Motor neuron (in vitro differentiated cells): ENCODE results near the gene ZNF8. TPM values are rescaled to one million over a fixed set of nuclear protein-coding genes. Genes with fewer than 3 reads are reported as not detected.
A peak's percentile ranks its signal among the peaks of the same experiment; 100 is the strongest.
"Not testable (repeated sequence)": the region's sequence is repeated elsewhere in the genome, so short reads cannot be mapped to it uniquely, and the experiment has no call there.

Source experiments
- ATAC-seq, 8 experiments: fragments of 200-7000 bp; cut with Tn5 transposase; replicated peaks in 6 of 8; 2 replicates each; pipeline ENCODE4 v1.8.0; 2021; ENCODE audit warnings: mild to moderate bottlenecking in 8 of 8, moderate library complexity in 8 of 8
- H3K27ac ChIP-seq, 2 donors: fragments of 250-450 bp; sonication (Bioruptor Pico); 2 replicates each; pipeline ENCODE4 v1.9.0; 2021; ENCODE audit warnings: antibody characterized with exemption in 2 of 2, mild to moderate bottlenecking in 2 of 2, moderate library complexity in 1 of 2
- H3K4me1 ChIP-seq, 2 donors: fragments of 250-450 bp; sonication (Bioruptor Pico); replicated peaks in 1 of 2; 2 replicates each; pipeline ENCODE4 v1.6.1; 2021; ENCODE audit warnings: antibody characterized with exemption in 2 of 2, mild to moderate bottlenecking in 2 of 2, moderate library complexity in 1 of 2
- H3K4me3 ChIP-seq, 5 donors: fragments of 250-450 bp; sonication (Bioruptor Pico); 2 replicates each; pipeline ENCODE4 v1.9.0; 2021; ENCODE audit warnings: antibody characterized with exemption in 5 of 5, mild to moderate bottlenecking in 5 of 5, moderate library complexity in 4 of 5
- WGBS, 10 experiments: fragments of 450-650 bp; shearing (Covaris generic); methylation state at CpG; one replicate each; pipeline ENCODE4 v1.0.0; 2022; 5-methylcytosine and 5-hydroxymethylcytosine counted together
- in situ Hi-C, 9 experiments: fragments of 400-800 bp; cut with MboI; loops; one replicate each; pipeline ENCODE4 v1.15.0; 2021; ENCODE audit warnings: low sequenced_read_pairs in 9 of 9, low pct_unique_long_range_greater_than_20kb in 2 of 9; ENCODE audit not compliant: unreplicated experiment in 9 of 9
- total RNA-seq, 8 experiments: library from RNA; unstranded; fragments of 300-600 nt; gene quantifications; 2 replicates each; pipeline versions ENCODE4 v1.2.3 to v1.2.4, GENCODE V29; 2022

The ZNF8 gene
- total RNA-seq, 8 experiments from 2014 or later = 5.7 to 15.7 (median 10.6) TPM

DNA sequence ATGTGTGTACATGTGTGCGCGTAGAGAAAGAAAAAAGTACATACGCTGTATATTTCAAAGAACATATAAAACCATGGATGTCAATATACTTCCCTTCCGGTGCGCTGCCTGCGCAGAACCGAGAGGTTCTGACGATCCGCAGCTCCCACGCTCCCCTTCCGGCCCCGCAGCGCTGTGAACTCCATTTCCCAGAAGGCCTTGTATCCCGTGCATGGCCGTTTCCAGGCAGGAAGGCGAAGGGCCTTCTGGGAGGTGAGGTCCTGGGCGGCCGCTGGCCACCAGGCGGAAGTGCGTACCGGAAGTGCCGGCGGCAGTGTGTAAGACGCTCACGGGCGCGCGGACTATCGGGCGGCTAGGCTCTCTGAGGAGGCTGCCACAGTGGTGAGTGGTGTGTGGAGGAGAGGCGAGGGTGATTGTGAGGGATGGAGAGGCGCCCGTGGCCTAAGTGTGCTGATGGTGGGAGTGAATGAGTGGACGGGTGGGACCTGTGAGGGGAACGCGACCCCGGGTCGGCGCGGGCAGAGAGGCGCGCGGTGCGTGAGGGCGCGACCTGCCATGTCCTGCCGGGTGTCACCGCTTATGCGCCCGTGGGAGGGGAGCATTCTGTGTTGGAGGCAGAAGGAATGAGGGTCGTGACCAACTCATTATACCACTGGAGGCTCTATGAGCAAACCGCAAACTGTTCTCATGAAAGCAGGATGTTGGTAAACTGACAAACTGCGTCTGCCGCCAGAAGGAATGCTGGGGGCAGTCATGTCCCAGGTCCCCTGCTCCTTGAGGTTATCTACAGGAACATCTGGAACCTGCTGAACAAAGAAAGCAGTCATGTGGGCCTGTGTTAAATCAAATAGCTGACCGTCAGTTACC, 26.5 kb downstream of the ZNF8 start, which contains the start of gene ERVK3-1:
Gene ERVK3-1 (plus strand): TSS at position 313 of the 867 bp plus-strand sequence. CDS start 6,792 bp downstream, outside the sequence.
- Histone ChIP-seq H3K4me1 (peaks cover 13 to 28% of the 10 kb centered on the region in 2 donors), H3K4me3 (peak within 1 kb of the TSS; percentile 82 to 93 (median 89)), H3K27ac (peak within 1 kb of the TSS; percentile 79 to 82)
- 0 to 9% (median 0%) methylated on average over 3 to 16 of the region's 55 CpGs; no CpG with 5 or more reads in 3 of the 10 experiments for WGBS, 10 experiments
- in situ Hi-C loops = no loop called here
- peak; percentile 95 to 99 (median 98) for ATAC-seq

DNA sequence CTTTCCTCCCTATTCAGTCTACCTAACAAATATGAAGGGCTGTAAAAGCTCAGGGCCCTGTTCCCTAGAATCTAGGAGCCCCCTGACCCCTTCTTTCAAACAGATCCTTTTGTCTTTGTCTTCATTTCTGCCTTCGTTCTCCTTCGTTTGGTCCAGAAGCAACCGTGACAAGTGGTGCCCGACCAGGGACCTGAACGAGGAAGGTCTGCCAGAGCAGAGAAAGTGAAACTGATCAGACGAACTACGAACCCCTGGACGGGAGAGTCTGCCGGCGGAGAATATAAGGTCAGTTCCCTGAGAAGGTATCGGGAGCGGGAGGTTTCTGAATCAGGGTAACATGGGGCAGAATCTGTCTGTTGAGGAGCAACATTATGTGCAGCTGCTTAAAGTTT, 27.2 kb downstream of the ZNF8 start:
- 0 to 92% (median 31%) methylated on average over 1 to 12 of the region's 12 CpGs; no CpG with 5 or more reads in 2 of the 10 experiments for WGBS, 10 experiments
- Histone ChIP-seq H3K4me1 (peaks cover 13 to 28% of the 10 kb centered on the region in 2 donors), H3K4me3 (peak overlapping the region; percentile 82 to 93 (median 89)), H3K27ac (peak overlapping the region; percentile 79 to 82)
- no peak for ATAC-seq
- in situ Hi-C loops = no loop called here

- WGBS, 10 experiments = 64 to 100% (median 100%) methylated on average over 1 to 3 of the region's 4 CpGs; no CpG with 5 or more reads in 5 of the 10 experiments
Measured at GRCh38 chr19:58307736-58308135, 29.0 kb downstream of the ZNF8 start.

DNA sequence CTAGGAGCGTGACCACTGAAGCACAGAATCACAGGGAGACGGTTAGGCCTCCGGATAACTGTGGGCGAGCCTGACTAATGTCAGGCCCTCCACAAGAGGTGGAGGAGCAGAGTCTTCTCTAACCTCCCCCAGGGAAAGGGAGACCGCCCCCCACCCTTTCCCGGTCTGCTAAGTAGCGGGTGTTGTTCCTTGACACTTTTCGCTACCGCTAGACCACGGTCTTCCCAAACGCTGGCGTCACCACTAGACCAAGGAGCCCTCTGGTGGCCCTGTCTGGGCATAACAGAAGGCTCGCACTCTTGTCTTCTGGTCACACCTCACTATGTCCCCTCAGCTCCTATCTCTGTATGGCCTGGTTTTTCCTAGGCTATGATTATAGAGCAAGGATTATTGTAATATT, 31.9 kb downstream of the ZNF8 start:
- 50% methylated on average over 4 of the region's 13 CpGs; no CpG with 5 or more reads in 9 of the 10 experiments for WGBS, 10 experiments
- peak in 4 of 8 experiments; percentile 37 to 58 (median 58) for ATAC-seq
- H3K4me1 ChIP-seq = peaks cover 8 to 21% of the 10 kb centered on the region in 2 donors
- in situ Hi-C loops, H3K27ac ChIP-seq, H3K4me3 ChIP-seq: not testable (repeated sequence)

More at GRCh38 chr19:58307736-58308135, 29.0 kb downstream of the ZNF8 start:
- Histone ChIP-seq H3K4me3 (no peak overlapping the region), H3K4me1 (peaks cover 13 to 28% of the 10 kb centered on the region in 2 donors), H3K27ac (peak overlapping the region in 1 of 2 donors; percentile 82)
- no peak for ATAC-seq
- in situ Hi-C loops = no loop called here

- H3K4me3 ChIP-seq = no peak overlapping the region
- in situ Hi-C loops = no loop called here
- H3K4me1 ChIP-seq = peaks cover 2 to 19% of the 10 kb centered on the region in 2 donors
- 54 to 100% (median 91%) methylated on average over 1 to 6 of the region's 7 CpGs for WGBS, 10 experiments
- no peak overlapping the region for H3K27ac ChIP-seq
- no peak for ATAC-seq
Measured at GRCh38 chr19:58311345-58311865, 32.6 kb downstream of the ZNF8 start.

GRCh38 chr19:58315580-58315979, 36.8 kb downstream of the ZNF8 start:
- no peak overlapping the region for H3K4me3 ChIP-seq
- H3K4me1 ChIP-seq = no peaks in the 10 kb centered on the region
- H3K27ac ChIP-seq = no peak overlapping the region
- ATAC-seq = peak in 3 of 8 experiments; percentile 15 to 82 (median 72)
- in situ Hi-C loops = no loop called here
- 0 to 100% (median 80%) methylated on average over 1 of the region's 2 CpGs; no CpG with 5 or more reads in 5 of the 10 experiments for WGBS, 10 experiments

DNA sequence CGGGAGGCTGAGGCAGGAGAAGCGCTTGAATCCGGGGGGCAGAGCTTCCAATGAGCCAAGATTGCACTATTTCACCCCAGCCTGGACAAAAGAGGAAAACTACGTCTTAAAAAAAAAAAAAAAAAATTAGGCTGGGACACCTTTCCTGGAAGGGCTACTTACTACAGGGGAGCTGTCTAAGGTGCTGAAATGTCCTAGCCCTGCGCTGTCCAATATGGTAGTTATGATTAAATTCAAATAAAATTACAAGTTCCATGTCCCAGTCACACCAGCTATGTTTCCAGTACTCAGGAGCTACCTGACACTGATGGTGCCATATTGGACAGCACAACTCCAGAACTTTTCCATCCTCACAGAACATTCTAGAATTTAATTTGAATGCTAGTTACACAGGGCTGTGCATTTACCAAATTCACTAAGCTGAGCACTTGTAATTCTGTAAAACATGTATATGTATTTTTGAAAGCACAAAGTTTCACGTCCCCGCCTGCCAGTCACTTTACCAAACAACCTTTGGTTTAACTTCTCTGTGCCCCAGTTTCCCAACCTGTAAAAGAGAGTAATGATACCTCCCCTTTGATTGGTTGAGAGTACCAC, 38.8 kb downstream of the ZNF8 start:
- ATAC-seq = peak in 3 of 8 experiments; percentile 37 to 69 (median 48)
- 61 to 96% (median 86%) methylated on average over 3 to 7 of the region's 7 CpGs; no CpG with 5 or more reads in 3 of the 10 experiments for WGBS, 10 experiments
- H3K4me3 ChIP-seq = no peak overlapping the region
- no peak overlapping the region for H3K27ac ChIP-seq
- in situ Hi-C loops = no loop called here
- no peaks in the 10 kb centered on the region for H3K4me1 ChIP-seq

DNA sequence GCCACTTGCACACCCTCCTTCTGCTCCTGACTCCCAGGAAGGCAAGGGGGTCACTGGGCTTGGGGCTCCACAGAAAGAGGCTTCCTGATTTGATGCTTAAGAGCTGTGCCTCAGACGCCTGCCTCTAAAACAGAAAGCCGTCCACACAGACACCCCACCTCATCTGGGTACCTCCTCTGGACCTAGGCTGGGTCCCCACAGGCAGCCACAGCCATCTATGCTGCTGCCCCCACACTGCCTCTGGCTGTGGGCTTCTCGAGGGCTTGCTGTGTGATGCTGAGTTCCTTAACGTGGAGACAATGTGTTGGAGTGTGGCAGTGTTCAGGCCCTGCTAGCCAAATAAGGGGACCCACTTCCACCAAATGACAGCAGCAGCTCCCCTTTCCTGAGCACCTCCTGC, 39.5 kb downstream of the ZNF8 start:
- ATAC-seq = no peak
- Histone ChIP-seq H3K4me1 (no peaks in the 10 kb centered on the region), H3K27ac (no peak overlapping the region), H3K4me3 (no peak overlapping the region)
- in situ Hi-C loops = no loop called here
- 67 to 100% methylated on average over 1 to 2 of the region's 4 CpGs; no CpG with 5 or more reads in 8 of the 10 experiments for WGBS, 10 experiments

GRCh38 chr19:58319241-58319640, 40.5 kb downstream of the ZNF8 start:
- Histone ChIP-seq H3K4me3 (no peak overlapping the region), H3K27ac (no peak overlapping the region), H3K4me1 (no peaks in the 10 kb centered on the region)
- in situ Hi-C loops = no loop called here
- 61 to 100% (median 98%) methylated on average over 1 to 6 of the region's 10 CpGs; no CpG with 5 or more reads in 6 of the 10 experiments for WGBS, 10 experiments
- ATAC-seq = peak in 4 of 8 experiments; percentile 7 to 35 (median 25)

DNA sequence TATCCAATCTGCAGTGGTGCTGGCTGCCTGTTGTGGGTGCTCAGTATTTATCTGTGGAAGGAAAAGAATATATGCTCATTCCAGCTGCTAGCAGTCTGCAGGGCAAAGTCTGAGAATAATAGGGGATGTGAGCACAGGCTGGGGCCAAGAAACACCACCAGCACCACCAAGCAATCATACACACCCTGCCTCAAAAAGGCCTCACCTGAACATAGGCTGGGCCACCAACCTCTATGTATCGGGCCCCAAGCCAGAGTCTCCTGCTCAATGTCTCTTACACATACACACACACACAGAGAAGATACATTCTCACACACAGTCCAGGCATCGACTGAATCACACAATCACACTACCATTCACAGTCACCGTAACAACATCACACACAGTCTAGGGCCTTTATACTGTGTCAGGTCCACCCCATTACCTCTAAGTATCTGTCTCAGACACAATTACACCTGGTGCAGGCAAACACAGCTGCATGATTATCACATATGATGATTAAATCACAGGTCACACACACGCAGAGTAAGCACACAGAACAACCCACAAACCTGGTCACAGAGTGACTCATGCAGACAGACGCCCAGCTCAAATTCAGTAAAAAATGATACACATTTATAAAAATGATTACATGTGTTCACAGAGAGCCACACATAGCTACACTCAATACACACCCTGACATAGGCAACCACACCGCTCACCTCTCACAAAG, 46.7 kb downstream of the ZNF8 start:
- 67 to 100% (median 90%) methylated on average over 1 to 5 of the region's 6 CpGs; no CpG with 5 or more reads in 2 of the 10 experiments for WGBS, 10 experiments
- ATAC-seq = no peak
- peak overlapping the region; percentile 60 to 94 (median 65) for H3K4me3 ChIP-seq
- H3K27ac ChIP-seq = peak overlapping the region in 1 of 2 donors; percentile 60
- H3K4me1 ChIP-seq = peaks cover 14 to 21% of the 10 kb centered on the region in 2 donors
- in situ Hi-C loops = no loop called here

DNA sequence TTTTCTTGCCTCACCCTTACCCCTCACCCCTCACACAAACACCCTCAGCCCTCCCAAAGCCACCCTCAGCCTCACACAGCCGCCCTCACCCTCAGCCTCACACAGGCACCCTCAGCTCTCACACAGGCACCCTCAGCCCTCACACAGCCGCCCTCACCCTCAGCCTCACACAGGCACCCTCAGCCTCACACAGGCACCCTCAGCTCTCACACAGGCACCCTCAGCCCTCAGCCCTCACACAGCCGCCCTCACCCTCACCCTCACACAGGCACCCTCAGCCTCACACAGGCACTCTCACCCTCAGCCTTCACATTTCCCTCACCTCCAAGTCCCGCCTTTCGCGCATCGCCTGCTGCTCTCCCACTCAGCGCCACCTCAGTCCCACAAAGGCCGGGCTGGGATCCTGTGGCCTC, 47.8 kb downstream of the ZNF8 start:
- in situ Hi-C loops = no loop called here
- Histone ChIP-seq H3K4me1 (peaks cover 14 to 21% of the 10 kb centered on the region in 2 donors), H3K4me3 (peak overlapping the region; percentile 60 to 94 (median 65)), H3K27ac (peak overlapping the region; percentile 60 to 80)
- peak in 7 of 8 experiments; percentile 1 to 55 (median 46) for ATAC-seq
- 0 to 20% (median 5%) methylated on average over 1 to 4 of the region's 9 CpGs; no CpG with 5 or more reads in 6 of the 10 experiments for WGBS, 10 experiments
